Adrenal gland (tissue), 5 donors: ENCODE measurements around the gene SLC38A11.

ENCODE experiments used
- CTCF ChIP-seq, 6 experiments: fragments of 450-650 bp in 4 of 6; fragments of 200-600 bp in 2 of 6; sonication (generic) in 1 of 6; IDR thresholded peaks; 1 replicate in 5 of 6; 2 replicates in 1 of 6; pipeline versions ENCODE4 v1.5.1 to v1.8.0; 2016 to 2021; ENCODE audit warnings: antibody characterized with exemption in 6 of 6, mild to moderate bottlenecking in 2 of 6, moderate library complexity in 1 of 6
- POLR2A ChIP-seq, 2 donors: fragments of 450-650 bp; IDR thresholded peaks; one replicate each; pipeline ENCODE4 v1.6.1; 2017; ENCODE audit warnings: antibody characterized with exemption in 2 of 2, mild to moderate bottlenecking in 2 of 2, moderate library complexity in 1 of 2
- donor health status: DM: no; HTN: no; CAD: no.

- TF ChIP-seq POLR2A (IDR thresholded peaks at IDR 0.05) (no peak), CTCF (IDR thresholded peaks at IDR 0.05) (no peak)
These were observed 78.2 kb downstream of the SLC38A11 start for GRCh38 chr2:164877169-164877568.
